ENCODE data around the gene LAMA5.

DNA sequence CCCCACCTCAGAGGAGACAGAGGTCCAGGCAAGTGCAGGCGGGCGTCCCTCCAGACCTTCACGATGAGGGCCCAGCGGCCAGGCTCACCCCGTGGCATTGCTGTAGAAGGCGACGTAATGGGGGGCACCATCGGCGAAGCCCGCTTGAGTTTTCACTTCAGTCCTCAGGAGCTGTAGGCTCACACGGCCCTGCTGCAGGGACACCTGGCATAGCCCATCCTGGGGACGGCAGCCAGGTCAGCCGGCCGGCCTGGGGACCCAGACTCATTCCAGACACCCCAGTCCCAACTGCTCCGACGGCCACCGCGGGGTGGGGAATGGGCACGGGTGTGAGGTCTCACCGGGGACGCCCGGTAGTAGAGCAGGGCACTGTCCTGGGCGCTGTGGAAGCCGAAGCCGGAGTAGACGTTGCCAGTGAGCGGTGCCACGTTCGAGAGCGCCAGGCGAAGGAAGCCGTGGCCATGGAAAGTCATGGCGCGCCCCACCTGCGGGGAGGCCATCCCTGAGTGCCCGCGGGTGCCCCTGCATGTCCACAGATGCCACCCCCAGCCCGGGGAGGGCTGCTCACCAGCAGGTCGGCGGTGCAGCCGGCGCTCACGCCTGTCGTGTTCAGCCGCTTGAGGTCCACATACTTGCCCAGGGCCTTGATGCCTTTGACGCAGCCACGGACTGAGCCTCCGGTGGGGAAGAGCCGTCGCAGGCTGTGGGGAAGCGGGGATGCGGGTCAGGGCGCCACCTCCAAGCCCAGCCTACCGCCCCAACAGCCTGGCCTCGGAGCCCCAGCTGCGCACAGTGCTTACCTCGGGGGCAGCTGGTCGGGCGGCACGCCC lies 55.1 kb downstream of the LAMA5 start:
- TF ChIP-seq, protein P1, sequence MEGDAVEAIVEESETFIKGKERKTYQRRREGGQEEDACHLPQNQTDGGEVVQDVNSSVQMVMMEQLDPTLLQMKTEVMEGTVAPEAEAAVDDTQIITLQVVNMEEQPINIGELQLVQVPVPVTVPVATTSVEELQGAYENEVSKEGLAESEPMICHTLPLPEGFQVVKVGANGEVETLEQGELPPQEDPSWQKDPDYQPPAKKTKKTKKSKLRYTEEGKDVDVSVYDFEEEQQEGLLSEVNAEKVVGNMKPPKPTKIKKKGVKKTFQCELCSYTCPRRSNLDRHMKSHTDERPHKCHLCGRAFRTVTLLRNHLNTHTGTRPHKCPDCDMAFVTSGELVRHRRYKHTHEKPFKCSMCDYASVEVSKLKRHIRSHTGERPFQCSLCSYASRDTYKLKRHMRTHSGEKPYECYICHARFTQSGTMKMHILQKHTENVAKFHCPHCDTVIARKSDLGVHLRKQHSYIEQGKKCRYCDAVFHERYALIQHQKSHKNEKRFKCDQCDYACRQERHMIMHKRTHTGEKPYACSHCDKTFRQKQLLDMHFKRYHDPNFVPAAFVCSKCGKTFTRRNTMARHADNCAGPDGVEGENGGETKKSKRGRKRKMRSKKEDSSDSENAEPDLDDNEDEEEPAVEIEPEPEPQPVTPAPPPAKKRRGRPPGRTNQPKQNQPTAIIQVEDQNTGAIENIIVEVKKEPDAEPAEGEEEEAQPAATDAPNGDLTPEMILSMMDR (IDR thresholded peaks at IDR 0.05), result no peak
- no peak for TF ChIP-seq POLR2A (IDR thresholded peaks at IDR 0.05)

Measured in lower leg skin (tissue), 3 donors.